Prostate gland (tissue), 2 donors: ENCODE measurements around the gene UGDH. TPM values are rescaled to one million over a fixed set of nuclear protein-coding genes. Genes with fewer than 3 reads are reported as not detected.

Source experiments
- DNase-seq: peaks from one replicate; pipeline ENCODE4 v3.0.0-alpha.2; 2019; ENCODE audit warnings: low spot score
- H3K27ac ChIP-seq, 2 donors: fragments of 200-600 bp; sonication (generic); 2 replicates each; pipeline ENCODE4 v1.5.1; 2017 to 2019
- H3K27me3 ChIP-seq: fragments of 200-600 bp; sonication (generic); replicated peaks from 2 replicates; pipeline ENCODE4 v1.5.1; 2019; ENCODE audit not compliant: insufficient read depth
- H3K36me3 ChIP-seq, 2 donors: fragments of 200-600 bp; sonication (generic); 1 replicate in 1 of 2; 2 replicates in 1 of 2; pipeline versions ENCODE4 v1.5.1 to v1.8.1; 2017 to 2019
- H3K4me1 ChIP-seq: fragments of 200-600 bp; sonication (generic); replicated peaks from 2 replicates; pipeline ENCODE4 v1.5.1; 2019
- H3K4me3 ChIP-seq, 2 donors: fragments of 200-600 bp; sonication (generic); 2 replicates each; pipeline ENCODE4 v1.5.1; 2017 to 2019
- H3K9me3 ChIP-seq: fragments of 200-600 bp; sonication (generic); 2 replicates; pipeline ENCODE4 v1.5.1; 2017
- POLR2A ChIP-seq: fragments of 450-650 bp; IDR thresholded peaks from one replicate; pipeline ENCODE4 v1.6.1; 2016; ENCODE audit warnings: antibody characterized with exemption, mild to moderate bottlenecking
- POLR2AphosphoS5 ChIP-seq: sonication (generic); formaldehyde crosslinking; IDR thresholded peaks from one replicate; pipeline ENCODE4 v1.6.1; 2017; ENCODE audit warnings: antibody characterized with exemption
- WGBS: methylation state at CpG from one replicate; pipeline ENCODE4 v1.1.5; 2018; 5-methylcytosine and 5-hydroxymethylcytosine counted together
- intact Hi-C: fragments of 100-400 bp; cut with DNase I; formaldehyde crosslinking; loops from one replicate; pipeline ENCODE4 v1.14.2; 2022
- total RNA-seq, 2 donors: library from RNA; depleted of rRNA; stranded (reverse); fragments of >200 nt; gene quantifications; one replicate each; pipeline ENCODE4 v1.1.0, GENCODE V29; 2016
- TF ChIP-seq, protein P1 (sequence below), 4 experiments: fragments of 200-600 bp in 2 of 4; fragments of 450-650 bp in 2 of 4; sonication (generic) in 2 of 4; IDR thresholded peaks; 1 replicate in 3 of 4; 2 replicates in 1 of 4; pipeline ENCODE4 v1.5.1; 2016 to 2019; ENCODE audit warnings: antibody characterized with exemption in 4 of 4, mild to moderate bottlenecking in 2 of 4, moderate library complexity in 2 of 4

The UGDH gene
- total RNA-seq, 2 donors from 2014 or later: 59.0 to 147 TPM

DNA sequence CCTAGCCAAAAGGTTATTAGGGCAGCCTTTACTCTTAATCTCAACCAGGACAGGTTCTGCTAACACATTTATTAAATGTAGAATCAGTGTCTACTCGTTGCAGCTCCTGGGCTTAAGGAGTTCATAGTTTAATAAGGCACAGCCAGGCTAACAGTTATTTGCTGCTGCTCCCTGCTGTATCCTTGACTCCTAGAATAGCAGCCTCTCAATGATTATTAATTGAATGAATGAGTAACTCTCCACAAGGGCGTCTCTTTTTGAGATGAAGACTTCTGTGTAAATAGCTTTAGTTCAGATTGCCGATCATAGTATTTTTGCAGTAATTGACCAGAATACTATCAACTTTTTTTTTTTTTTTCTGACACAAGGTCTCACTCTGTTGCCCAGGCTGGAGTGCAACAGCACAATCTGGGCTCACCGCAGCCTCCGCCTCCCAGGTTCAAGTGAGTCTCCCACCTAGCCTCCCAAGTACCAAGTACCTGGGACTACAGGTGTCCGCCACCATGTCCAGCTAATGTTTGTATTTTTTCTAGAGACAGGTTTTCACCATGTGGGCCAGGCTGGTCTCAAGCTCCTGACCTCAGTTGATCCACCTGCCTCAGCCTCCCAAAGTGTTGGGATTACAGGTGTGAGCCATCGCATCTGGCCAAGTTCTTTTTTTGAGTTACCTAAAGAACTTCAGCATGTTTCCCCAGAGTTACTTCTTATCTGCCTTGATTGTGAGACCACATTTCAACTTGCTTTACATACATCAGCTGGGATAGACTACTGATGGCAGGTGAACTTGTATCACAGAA lies 2.9 kb downstream of the UGDH start:
- H3K27me3 ChIP-seq: no peaks in the 10 kb centered on the region
- no peak overlapping the region for H3K27ac ChIP-seq
- peaks cover 8% of the 10 kb centered on the region for H3K4me1 ChIP-seq
- intact Hi-C loops: no loop called here
- H3K9me3 ChIP-seq: no peaks in the 10 kb centered on the region
- TF ChIP-seq, protein P1, sequence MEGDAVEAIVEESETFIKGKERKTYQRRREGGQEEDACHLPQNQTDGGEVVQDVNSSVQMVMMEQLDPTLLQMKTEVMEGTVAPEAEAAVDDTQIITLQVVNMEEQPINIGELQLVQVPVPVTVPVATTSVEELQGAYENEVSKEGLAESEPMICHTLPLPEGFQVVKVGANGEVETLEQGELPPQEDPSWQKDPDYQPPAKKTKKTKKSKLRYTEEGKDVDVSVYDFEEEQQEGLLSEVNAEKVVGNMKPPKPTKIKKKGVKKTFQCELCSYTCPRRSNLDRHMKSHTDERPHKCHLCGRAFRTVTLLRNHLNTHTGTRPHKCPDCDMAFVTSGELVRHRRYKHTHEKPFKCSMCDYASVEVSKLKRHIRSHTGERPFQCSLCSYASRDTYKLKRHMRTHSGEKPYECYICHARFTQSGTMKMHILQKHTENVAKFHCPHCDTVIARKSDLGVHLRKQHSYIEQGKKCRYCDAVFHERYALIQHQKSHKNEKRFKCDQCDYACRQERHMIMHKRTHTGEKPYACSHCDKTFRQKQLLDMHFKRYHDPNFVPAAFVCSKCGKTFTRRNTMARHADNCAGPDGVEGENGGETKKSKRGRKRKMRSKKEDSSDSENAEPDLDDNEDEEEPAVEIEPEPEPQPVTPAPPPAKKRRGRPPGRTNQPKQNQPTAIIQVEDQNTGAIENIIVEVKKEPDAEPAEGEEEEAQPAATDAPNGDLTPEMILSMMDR (IDR thresholded peaks at IDR 0.05): no peak
- TF ChIP-seq POLR2AphosphoS5: no peak
- TF ChIP-seq POLR2A: no peak
- no peak overlapping the region for H3K4me3 ChIP-seq
- peaks cover 0 to 3% of the 10 kb centered on the region in 2 donors for H3K36me3 ChIP-seq
- no peak for DNase-seq
- WGBS: 84% methylated on average over 7 of the region's 7 CpGs

DNA sequence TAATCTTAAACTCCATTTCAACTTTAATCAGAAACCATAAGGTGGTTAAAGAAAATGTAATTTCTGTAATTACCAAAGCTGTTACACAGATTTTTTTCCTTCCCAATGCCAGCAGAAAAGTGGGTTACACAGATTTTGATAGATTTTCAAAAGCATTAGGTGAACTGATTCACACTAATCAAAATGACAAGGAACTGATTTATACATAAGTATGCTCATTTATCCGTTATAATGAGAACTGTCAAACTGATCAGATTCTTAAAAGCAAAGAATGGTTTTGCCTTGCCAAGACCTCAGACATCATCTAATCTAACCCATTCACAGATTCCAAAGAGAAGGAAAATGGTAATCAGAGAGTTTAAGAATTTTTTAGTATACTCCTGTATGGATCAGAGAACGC lies 5.2 kb downstream of the UGDH start:
- Histone ChIP-seq H3K27me3 (no peaks in the 10 kb centered on the region), H3K36me3 (peaks cover 0 to 3% of the 10 kb centered on the region in 2 donors), H3K9me3 (no peaks in the 10 kb centered on the region), H3K4me3 (no peak overlapping the region), H3K4me1 (peaks cover 8% of the 10 kb centered on the region), H3K27ac (no peak overlapping the region)
- TF ChIP-seq, protein P1 (IDR thresholded peaks at IDR 0.05): no peak
- TF ChIP-seq POLR2AphosphoS5: no peak
- TF ChIP-seq POLR2A: no peak
- 85% methylated on average over 2 of the region's 2 CpGs for WGBS
- no peak for DNase-seq
- intact Hi-C loops: no loop called here

GRCh38 chr4:39521253-39521919 lies 5.9 kb downstream of the UGDH start:
- intact Hi-C loops: no loop called here
- peaks cover 0 to 3% of the 10 kb centered on the region in 2 donors for H3K36me3 ChIP-seq
- TF ChIP-seq POLR2A (no peak), POLR2AphosphoS5 (no peak)
- TF ChIP-seq, protein P1 (IDR thresholded peaks at IDR 0.05): no peak
- no peaks in the 10 kb centered on the region for H3K27me3 ChIP-seq
- no peak for DNase-seq
- no peak overlapping the region for H3K4me3 ChIP-seq
- WGBS: 68% methylated on average over 5 of the region's 5 CpGs
- H3K27ac ChIP-seq: no peak overlapping the region
- no peaks in the 10 kb centered on the region for H3K9me3 ChIP-seq
- H3K4me1 ChIP-seq: peaks cover 8% of the 10 kb centered on the region

DNA sequence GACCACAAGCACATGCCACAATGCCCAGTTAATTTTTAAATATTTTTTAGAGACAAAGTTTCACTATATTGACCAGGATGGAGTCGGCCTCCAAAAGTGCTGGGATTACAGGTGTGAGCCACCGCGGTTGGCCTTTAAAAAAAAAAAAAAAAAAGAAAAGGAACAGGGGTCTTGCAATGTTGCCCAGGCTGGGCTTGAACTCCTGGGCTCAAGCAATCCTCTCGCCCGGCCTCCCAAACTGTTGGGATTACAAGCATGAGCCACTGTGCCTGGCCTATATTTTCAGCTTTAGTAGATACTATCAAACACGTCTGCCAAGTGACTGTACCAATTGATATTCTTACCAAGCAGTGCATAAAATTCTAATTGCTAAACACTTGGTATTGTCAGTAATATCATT lies 8.8 kb downstream of the UGDH start:
- Histone ChIP-seq H3K27me3 (no peaks in the 10 kb centered on the region), H3K27ac (no peak overlapping the region), H3K9me3 (no peaks in the 10 kb centered on the region), H3K4me1 (peaks cover 8% of the 10 kb centered on the region), H3K4me3 (no peak overlapping the region), H3K36me3 (peaks cover 0 to 3% of the 10 kb centered on the region in 2 donors)
- DNase-seq: no peak
- TF ChIP-seq POLR2AphosphoS5: no peak
- TF ChIP-seq, protein P1 (IDR thresholded peaks at IDR 0.05): no peak
- no peak for TF ChIP-seq POLR2A
- intact Hi-C loops: no loop called here
- 96% methylated on average over 6 of the region's 6 CpGs for WGBS
